ENCODE data around the gene TNRC6B. TPM values are rescaled to one million over a fixed set of nuclear protein-coding genes. Genes with fewer than 3 reads are reported as not detected.

Gene TNRC6B
- polyA plus RNA-seq, 1 donor from 2014 or later: 7.6 TPM

DNA sequence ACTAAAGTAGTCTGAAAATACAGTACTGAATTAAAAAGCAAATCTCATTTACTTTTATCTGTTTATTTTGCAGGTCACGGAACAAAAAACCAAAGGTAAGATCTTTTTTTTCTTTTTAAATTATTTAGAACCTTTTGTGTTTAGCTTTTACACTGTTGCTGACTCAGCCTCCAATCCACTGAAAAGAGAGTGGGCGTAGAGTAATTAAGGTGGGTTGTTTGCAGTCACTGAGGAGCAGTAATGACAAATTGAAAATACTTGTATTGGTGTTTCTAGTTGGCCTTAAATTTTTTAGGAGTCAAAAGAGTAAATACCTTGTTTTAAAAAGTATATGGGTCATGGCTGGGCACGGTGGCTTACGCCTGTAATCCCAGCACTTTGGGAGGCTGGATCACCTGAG lies 73.4 kb downstream of the TNRC6B start:
- H3K9me2 ChIP-seq (ENCODE audit: insufficient read depth, low read length): no peaks in the 10 kb centered on the region
- H4K20me1 ChIP-seq (ENCODE audit: insufficient read depth): peaks cover 10% of the 10 kb centered on the region
- H3K4me2 ChIP-seq (ENCODE audit: low read length): no peak overlapping the region
- H3K36me3 ChIP-seq (ENCODE audit: insufficient read depth, low read length): no peaks in the 10 kb centered on the region
- no peak for TF ChIP-seq POLR2AphosphoS5 (IDR thresholded peaks at IDR 0.05)
- TF ChIP-seq EZH2 (IDR thresholded peaks at IDR 0.05; ENCODE audit: borderline replicate concordance, insufficient read depth, low read length, poor library complexity, severe bottlenecking): no peak
- TF ChIP-seq SMC3 (conservative IDR thresholded peaks at IDR 0.05; ENCODE audit: poor library complexity): no peak
- TF ChIP-seq CTCF (IDR thresholded peaks at IDR 0.05; ENCODE audit: poor library complexity, severe bottlenecking): no peak
- TF ChIP-seq, protein P1, sequence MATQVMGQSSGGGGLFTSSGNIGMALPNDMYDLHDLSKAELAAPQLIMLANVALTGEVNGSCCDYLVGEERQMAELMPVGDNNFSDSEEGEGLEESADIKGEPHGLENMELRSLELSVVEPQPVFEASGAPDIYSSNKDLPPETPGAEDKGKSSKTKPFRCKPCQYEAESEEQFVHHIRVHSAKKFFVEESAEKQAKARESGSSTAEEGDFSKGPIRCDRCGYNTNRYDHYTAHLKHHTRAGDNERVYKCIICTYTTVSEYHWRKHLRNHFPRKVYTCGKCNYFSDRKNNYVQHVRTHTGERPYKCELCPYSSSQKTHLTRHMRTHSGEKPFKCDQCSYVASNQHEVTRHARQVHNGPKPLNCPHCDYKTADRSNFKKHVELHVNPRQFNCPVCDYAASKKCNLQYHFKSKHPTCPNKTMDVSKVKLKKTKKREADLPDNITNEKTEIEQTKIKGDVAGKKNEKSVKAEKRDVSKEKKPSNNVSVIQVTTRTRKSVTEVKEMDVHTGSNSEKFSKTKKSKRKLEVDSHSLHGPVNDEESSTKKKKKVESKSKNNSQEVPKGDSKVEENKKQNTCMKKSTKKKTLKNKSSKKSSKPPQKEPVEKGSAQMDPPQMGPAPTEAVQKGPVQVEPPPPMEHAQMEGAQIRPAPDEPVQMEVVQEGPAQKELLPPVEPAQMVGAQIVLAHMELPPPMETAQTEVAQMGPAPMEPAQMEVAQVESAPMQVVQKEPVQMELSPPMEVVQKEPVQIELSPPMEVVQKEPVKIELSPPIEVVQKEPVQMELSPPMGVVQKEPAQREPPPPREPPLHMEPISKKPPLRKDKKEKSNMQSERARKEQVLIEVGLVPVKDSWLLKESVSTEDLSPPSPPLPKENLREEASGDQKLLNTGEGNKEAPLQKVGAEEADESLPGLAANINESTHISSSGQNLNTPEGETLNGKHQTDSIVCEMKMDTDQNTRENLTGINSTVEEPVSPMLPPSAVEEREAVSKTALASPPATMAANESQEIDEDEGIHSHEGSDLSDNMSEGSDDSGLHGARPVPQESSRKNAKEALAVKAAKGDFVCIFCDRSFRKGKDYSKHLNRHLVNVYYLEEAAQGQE (IDR thresholded peaks at IDR 0.05; ENCODE audit: borderline replicate concordance): no peak
- TF ChIP-seq EP300 (conservative IDR thresholded peaks at IDR 0.05; ENCODE audit: poor library complexity, severe bottlenecking): no peak
- peaks cover 66% of the 10 kb centered on the region for H3K79me2 ChIP-seq (replicated peaks; ENCODE audit: insufficient read depth, low read length)
- H3F3A ChIP-seq (ENCODE audit: insufficient read depth, low read length, poor library complexity, severe bottlenecking): no peaks in the 10 kb centered on the region
- no peak overlapping the region for H2AFZ ChIP-seq (ENCODE audit: low read depth, low read length)
- H3K27ac ChIP-seq (ENCODE audit: low read length): no peak overlapping the region
- H3K4me3 ChIP-seq (ENCODE audit: low read length): no peak overlapping the region
- H3K9me3 ChIP-seq (ENCODE audit: low read length): no peaks in the 10 kb centered on the region
- no peaks in the 10 kb centered on the region for H3K27me3 ChIP-seq (ENCODE audit: insufficient read depth, low read depth, low read length)
- no peak overlapping the region for H3K9ac ChIP-seq (ENCODE audit: low read length)

DNA sequence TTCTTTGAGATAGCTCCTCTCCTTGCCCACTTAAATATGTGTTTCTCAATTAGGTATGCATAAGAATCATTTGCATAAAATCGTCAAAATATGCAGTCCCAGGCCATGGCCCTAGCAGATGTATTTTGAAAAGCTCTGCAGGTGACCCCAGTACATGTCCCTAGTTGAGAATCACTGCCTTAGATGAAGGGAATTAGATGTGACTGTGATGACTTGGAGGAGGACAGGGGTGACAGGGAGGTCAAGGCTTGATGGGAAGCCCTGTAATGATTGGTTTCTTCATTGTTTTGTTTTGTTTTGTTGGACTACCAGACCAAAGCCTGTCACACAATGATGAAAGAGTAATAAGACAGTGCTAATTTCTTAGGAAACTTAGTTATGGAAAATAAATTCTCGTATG lies 74.4 kb downstream of the TNRC6B start:
- H3K36me3 ChIP-seq (ENCODE audit: insufficient read depth, low read length): no peaks in the 10 kb centered on the region
- H3K27me3 ChIP-seq (ENCODE audit: insufficient read depth, low read depth, low read length): no peaks in the 10 kb centered on the region
- H3K4me3 ChIP-seq (ENCODE audit: low read length): no peak overlapping the region
- no peak overlapping the region for H3K9ac ChIP-seq (ENCODE audit: low read length)
- no peak overlapping the region for H3K27ac ChIP-seq (ENCODE audit: low read length)
- H4K20me1 ChIP-seq (ENCODE audit: insufficient read depth): peaks cover 15% of the 10 kb centered on the region
- peaks cover 56% of the 10 kb centered on the region for H3K79me2 ChIP-seq (replicated peaks; ENCODE audit: insufficient read depth, low read length)
- no peaks in the 10 kb centered on the region for H3K9me2 ChIP-seq (ENCODE audit: insufficient read depth, low read length)
- no peak overlapping the region for H3K4me2 ChIP-seq (ENCODE audit: low read length)
- no peaks in the 10 kb centered on the region for H3K9me3 ChIP-seq (ENCODE audit: low read length)
- no peaks in the 10 kb centered on the region for H3F3A ChIP-seq (ENCODE audit: insufficient read depth, low read length, poor library complexity, severe bottlenecking)
- TF ChIP-seq, protein P1 (IDR thresholded peaks at IDR 0.05; ENCODE audit: borderline replicate concordance): no peak
- TF ChIP-seq EZH2 (IDR thresholded peaks at IDR 0.05; ENCODE audit: borderline replicate concordance, insufficient read depth, low read length, poor library complexity, severe bottlenecking) (no peak), TAF1 (IDR thresholded peaks at IDR 0.05; ENCODE audit: low read depth) (no peak), POLR2AphosphoS5 (IDR thresholded peaks at IDR 0.05) (no peak)
- H2AFZ ChIP-seq (ENCODE audit: low read depth, low read length): no peak overlapping the region

Measured in neural cell (in vitro differentiated cells).